Right cardiac atrium (tissue), 5 donors: ENCODE data around the gene LCE1A. TPM values are rescaled to one million over a fixed set of nuclear protein-coding genes. Genes with fewer than 3 reads are reported as not detected.

Experiments used
- ATAC-seq, 2 donors: fragments of 200-7000 bp; cut with Tn5 transposase; one replicate each; pipeline versions ENCODE4 v1.8.0 to v1.9.1; 2020; ENCODE audit warnings: moderate library complexity in 2 of 2, mild to moderate bottlenecking in 1 of 2
- DNase-seq, 3 donors: peaks; one replicate each; pipeline ENCODE4 v3.0.0-alpha.2; 2020
- H3K27ac ChIP-seq: one replicate; pipeline ENCODE4 v1.5.1; 2013; ENCODE audit warnings: mild to moderate bottlenecking, low read length, control low read depth, moderate library complexity
- H3K27me3 ChIP-seq: one replicate; pipeline ENCODE4 v1.6.1; 2013; ENCODE audit not compliant: control insufficient read depth, insufficient read depth
- H3K4me1 ChIP-seq: one replicate; pipeline ENCODE4 v1.6.1; 2013; ENCODE audit warnings: low read length; ENCODE audit not compliant: control insufficient read depth, insufficient read depth
- H3K4me3 ChIP-seq: one replicate; pipeline ENCODE4 v1.5.1; 2013; ENCODE audit warnings: low read length, control low read depth
- H3K9me3 ChIP-seq: one replicate; pipeline ENCODE4 v1.6.1; 2013; ENCODE audit warnings: low read length; ENCODE audit not compliant: control insufficient read depth
- WGBS: extraction: QIAGEN DNeasy Blood & Tissue Kit; methylation state at CpG from one replicate; pipeline ENCODE4 v1.1.7; 2013; 5-methylcytosine and 5-hydroxymethylcytosine counted together
- intact Hi-C, 4 donors: fragments of 100-400 bp; cut with DNase I; formaldehyde crosslinking; loops; one replicate each; pipeline versions ENCODE4 v1.11.0 to v1.14.0; 2022 to 2023
- polyA plus RNA-seq: library from polyadenylated mRNA; stranded (reverse); fragments of 200-250 nt; gene quantifications from one replicate; pipeline ENCODE4 v1.2.3, GENCODE V29; 2013
- total RNA-seq, 4 donors: library from RNA; stranded (reverse); fragmentation: NEBNext Ultra II Directional; extraction: Animal tissue kit (Norgen Biotek cat#: 25700); gene quantifications; one replicate each; pipeline ENCODE4 v1.2.1, GENCODE V29; 2021
- donor health status: healthy with polysubstance abuse.
- donor health status: DM: no; HTN: yes; CAD: no.
- donor health status: DM: no; HTN: no; CAD: no.
- donor health status: DM: no; HTN: yes; CAD: no; lungs with severe emphysema.
- donor health status: DM: yes; HTN: yes; CAD: no.

LCE1A gene
- total and polyA plus RNA-seq, 5 donors = not detected

- Histone ChIP-seq H3K9me3 (no peaks in the 10 kb centered on the region), H3K4me1 (no peaks in the 10 kb centered on the region), H3K27ac (no peak overlapping the region), H3K27me3 (peaks cover 2% of the 10 kb centered on the region), H3K4me3 (no peak overlapping the region)
- intact Hi-C loops = no loop called here
- ATAC-seq = no peak
- no peak for DNase-seq
- 31% methylated on average over 5 of the region's 5 CpGs for WGBS
Observed at GRCh38 chr1:152823294-152823693, 4.0 kb upstream of the LCE1A start.

- no peaks in the 10 kb centered on the region for H3K4me1 ChIP-seq
- no peak for DNase-seq
- intact Hi-C loops = no loop called here
- H3K4me3 ChIP-seq = no peak overlapping the region
- no peaks in the 10 kb centered on the region for H3K9me3 ChIP-seq
- peaks cover 2% of the 10 kb centered on the region for H3K27me3 ChIP-seq
- no peak overlapping the region for H3K27ac ChIP-seq
- ATAC-seq = no peak
Observed at GRCh38 chr1:152824964-152825363, 2.3 kb upstream of the LCE1A start.

GRCh38 chr1:152836870-152837269, 9.6 kb downstream of the LCE1A start:
- intact Hi-C loops = no loop called here
- H3K4me3 ChIP-seq = no peak overlapping the region
- no peak for DNase-seq
- H3K4me1 ChIP-seq = no peaks in the 10 kb centered on the region
- 43% methylated on average over 2 of the region's 2 CpGs for WGBS
- no peak overlapping the region for H3K27ac ChIP-seq
- H3K9me3 ChIP-seq = no peaks in the 10 kb centered on the region
- no peak for ATAC-seq
- H3K27me3 ChIP-seq = no peaks in the 10 kb centered on the region

- WGBS = 90% methylated on average over 3 of the region's 3 CpGs
- no peak for DNase-seq
- intact Hi-C loops = no loop called here
Observed at GRCh38 chr1:152842556-152842955, 15.3 kb downstream of the LCE1A start, which contains the start of gene LCE6A. TSS of gene LCE6A (plus strand) at chr1:152842856. CDS start at chr1:152843521, 665 bp downstream.

GRCh38 chr1:152855661-152856060, 28.4 kb downstream of the LCE1A start:
- no peak overlapping the region for H3K27ac ChIP-seq
- no peaks in the 10 kb centered on the region for H3K9me3 ChIP-seq
- WGBS = 45% methylated on average over 2 of the region's 2 CpGs
- no peaks in the 10 kb centered on the region for H3K27me3 ChIP-seq
- intact Hi-C loops = no loop called here
- no peak overlapping the region for H3K4me3 ChIP-seq
- no peaks in the 10 kb centered on the region for H3K4me1 ChIP-seq
- no peak for DNase-seq
- no peak for ATAC-seq

More at GRCh38 chr1:152842556-152842955, 15.3 kb downstream of the LCE1A start, which contains the start of gene LCE6A:
- Histone ChIP-seq H3K9me3 (no peaks in the 10 kb centered on the region), H3K27me3 (no peaks in the 10 kb centered on the region), H3K27ac (no peak within 1 kb of the TSS), H3K4me3 (no peak within 1 kb of the TSS), H3K4me1 (no peaks in the 10 kb centered on the region)
- ATAC-seq = no peak

- WGBS = 54% methylated on average over 1 of the region's 1 CpG
Observed at GRCh38 chr1:152858062-152858461, 30.8 kb downstream of the LCE1A start.

GRCh38 chr1:152859696-152860095, 32.4 kb downstream of the LCE1A start, which contains the start of gene LCE7A:
TSS of gene LCE7A (plus strand) at chr1:152859996. CDS start at chr1:152860698, 702 bp downstream.
- Histone ChIP-seq H3K4me1 (no peaks in the 10 kb centered on the region), H3K9me3 (no peaks in the 10 kb centered on the region), H3K27me3 (no peaks in the 10 kb centered on the region), H3K27ac (no peak within 1 kb of the TSS), H3K4me3 (no peak within 1 kb of the TSS)
- ATAC-seq (no peak), DNase-seq (no peak)
- 78% methylated on average over 3 of the region's 3 CpGs for WGBS
- intact Hi-C loops = no loop called here

More at GRCh38 chr1:152858062-152858461, 30.8 kb downstream of the LCE1A start:
- H3K27me3 ChIP-seq = no peaks in the 10 kb centered on the region
- H3K9me3 ChIP-seq = no peaks in the 10 kb centered on the region
- no peak overlapping the region for H3K27ac ChIP-seq
- DNase-seq = no peak
- no peak overlapping the region for H3K4me3 ChIP-seq
- no peak for ATAC-seq
- intact Hi-C loops = no loop called here
- no peaks in the 10 kb centered on the region for H3K4me1 ChIP-seq

- Histone ChIP-seq H3K9me3 (no peaks in the 10 kb centered on the region), H3K27me3 (no peaks in the 10 kb centered on the region), H3K27ac (no peak overlapping the region), H3K4me3 (no peak overlapping the region), H3K4me1 (no peaks in the 10 kb centered on the region)
- ATAC-seq = no peak
- DNase-seq = no peak
- WGBS = 75% methylated on average over 3 of the region's 3 CpGs
- intact Hi-C loops = no loop called here
Observed at GRCh38 chr1:152860129-152860528, 32.9 kb downstream of the LCE1A start.

GRCh38 chr1:152861374-152861773, 34.1 kb downstream of the LCE1A start:
- ATAC-seq = no peak
- no peak overlapping the region for H3K4me3 ChIP-seq
- no peaks in the 10 kb centered on the region for H3K9me3 ChIP-seq
- 69% methylated on average over 4 of the region's 4 CpGs for WGBS
- no peaks in the 10 kb centered on the region for H3K4me1 ChIP-seq
- intact Hi-C loops = no loop called here
- H3K27me3 ChIP-seq = no peaks in the 10 kb centered on the region
- no peak for DNase-seq
- no peak overlapping the region for H3K27ac ChIP-seq

- Histone ChIP-seq H3K4me3 (no peak overlapping the region), H3K27ac (no peak overlapping the region), H3K9me3 (no peaks in the 10 kb centered on the region), H3K4me1 (no peaks in the 10 kb centered on the region), H3K27me3 (no peaks in the 10 kb centered on the region)
- intact Hi-C loops = no loop called here
- DNase-seq (no peak), ATAC-seq (no peak)
Observed at GRCh38 chr1:152864443-152864842, 37.2 kb downstream of the LCE1A start.

- Histone ChIP-seq H3K9me3 (no peaks in the 10 kb centered on the region), H3K27ac (no peak overlapping the region), H3K4me3 (no peak overlapping the region), H3K4me1 (no peaks in the 10 kb centered on the region), H3K27me3 (no peaks in the 10 kb centered on the region)
- intact Hi-C loops = loop anchor here in 1 of 4 donors (5.0 kb wide), 1 partner anchor 356 kb away; no protein-coding TSS in a partner anchor
- DNase-seq (no peak), ATAC-seq (no peak)
- 77% methylated on average over 2 of the region's 2 CpGs for WGBS
Observed at GRCh38 chr1:152866321-152866720, 39.0 kb downstream of the LCE1A start.
